Lower leg skin (tissue), 3 donors: ENCODE measurements around the gene STX10.

Experiments
- CTCF ChIP-seq, 3 donors: fragments of 450-650 bp; IDR thresholded peaks; one replicate each; pipeline ENCODE4 v1.5.1; 2016; ENCODE audit warnings: antibody characterized with exemption in 3 of 3, mild to moderate bottlenecking in 3 of 3, moderate library complexity in 2 of 3
- POLR2A ChIP-seq, 2 donors: fragments of 450-650 bp; IDR thresholded peaks; one replicate each; pipeline ENCODE4 v1.6.1; 2016 to 2017; ENCODE audit warnings: antibody characterized with exemption in 2 of 2, mild to moderate bottlenecking in 1 of 2, moderate library complexity in 1 of 2

GRCh38 chr19:13187419-13187818 lies 37.2 kb upstream of the STX10 start:
- TF ChIP-seq CTCF (IDR thresholded peaks at IDR 0.05) (no peak), POLR2A (IDR thresholded peaks at IDR 0.05) (no peak)
